Retinal pigment epithelial cell (primary cell): ENCODE results near the gene IFNA10.
"Not testable (repeated sequence)": the region's sequence is repeated elsewhere in the genome, so short reads cannot be mapped to it uniquely, and the experiment has no call there.

Experiments used
- DNase-seq: peaks from one replicate; pipeline ENCODE4 v3.0.0-alpha.2; 2010; ENCODE audit warnings: low read depth
- H3K4me3 ChIP-seq: 2 replicates; pipeline ENCODE4 v1.5.1; 2011; ENCODE audit warnings: mild to moderate bottlenecking, low read length, control low read depth, moderate library complexity
- CTCF ChIP-seq: conservative IDR thresholded peaks from 2 replicates; pipeline ENCODE4 v1.5.1; 2011; ENCODE audit warnings: low read depth, low read length, control low read depth, inconsistent platforms

Gene IFNA10

GRCh38 chr9:21172156-21172555 is 34.8 kb downstream of the IFNA10 start:
- no peak overlapping the region for H3K4me3 ChIP-seq
- TF ChIP-seq CTCF, result no peak
- DNase-seq, result no peak

GRCh38 chr9:21171351-21171750 is 35.6 kb downstream of the IFNA10 start:
- no peak overlapping the region for H3K4me3 ChIP-seq
- TF ChIP-seq CTCF, result no peak
- no peak for DNase-seq

GRCh38 chr9:21166560-21166959 is 40.4 kb downstream of the IFNA10 start, which contains the start of gene IFNA21:
TSS of gene IFNA21 (minus strand) at chr9:21166660. CDS start at chr9:21166612, 48 bp downstream.
- not testable (repeated sequence) for H3K4me3 ChIP-seq, DNase-seq

GRCh38 chr9:21165516-21165915 is 41.4 kb downstream of the IFNA10 start:
- DNase-seq, result no peak
- H3K4me3 ChIP-seq, result no peak overlapping the region
- TF ChIP-seq CTCF, result no peak

- DNase-seq, result no peak
- no peak overlapping the region for H3K4me3 ChIP-seq
- no peak for TF ChIP-seq CTCF
Observed at GRCh38 chr9:21160178-21160577, 46.8 kb downstream of the IFNA10 start.
